Lung microvascular endothelial cell (primary cell): ENCODE data around the gene RGP1. TPM values are rescaled to one million over a fixed set of nuclear protein-coding genes. Genes with fewer than 3 reads are reported as not detected.

Source experiments
- DNase-seq, 2 donors: peaks; one replicate each; pipeline versions ENCODE4 v3.0.0 to v3.0.0-alpha.2; 2010; ENCODE audit warnings: low read depth in 2 of 2
- total RNA-seq: library from RNA; depleted of rRNA; stranded (reverse); fragments of >200 nt; gene quantifications from 2 replicates; pipeline ENCODE4 v1.2.1, GENCODE V29; 2014

Gene RGP1
- total RNA-seq, 1 donor from 2014 or later: 10.1 TPM

GRCh38 chr9:35741740-35742139 lies 7.3 kb upstream of the RGP1 start:
- no peak for DNase-seq

- DNase-seq: no peak
Observed at GRCh38 chr9:35743452-35743851, 5.6 kb upstream of the RGP1 start.

GRCh38 chr9:35743880-35744518 lies 5.1 kb upstream of the RGP1 start:
- no peak for DNase-seq

GRCh38 chr9:35745569-35745968 lies 3.5 kb upstream of the RGP1 start:
- DNase-seq: no peak

- no peak for DNase-seq
Observed at GRCh38 chr9:35746583-35746982, 2.5 kb upstream of the RGP1 start.

- peak; percentile 38 to 39 for DNase-seq
Observed at GRCh38 chr9:35748242-35748857, 737 bp upstream of the RGP1 start.

GRCh38 chr9:35749515-35750255 lies 598 bp downstream of the RGP1 start:
- peak; percentile 61 to 69 for DNase-seq

GRCh38 chr9:35750256-35750531 lies 1.1 kb downstream of the RGP1 start:
- no peak for DNase-seq

GRCh38 chr9:35753466-35753865 lies 4.4 kb downstream of the RGP1 start:
- DNase-seq: peak in 1 of 2 donors; percentile 83

GRCh38 chr9:35754264-35754663 lies 5.2 kb downstream of the RGP1 start, which contains the start of gene MSMP:
Gene MSMP, minus strand, starts transcription at chr9:35754276. Its CDS starts 147 bp downstream, at chr9:35754129.
- peak; percentile 43 to 87 for DNase-seq

- peak; percentile 37 to 52 for DNase-seq
Observed at GRCh38 chr9:35755071-35755470, 6.0 kb downstream of the RGP1 start.

GRCh38 chr9:35756275-35757225 lies 7.5 kb downstream of the RGP1 start:
- DNase-seq: peak; percentile 88 to 92

- peak; percentile 53 to 68 for DNase-seq
Observed at GRCh38 chr9:35757226-35757891, 8.3 kb downstream of the RGP1 start.

GRCh38 chr9:35757892-35758275 lies 8.8 kb downstream of the RGP1 start:
- DNase-seq: no peak

GRCh38 chr9:35758475-35759050 lies 9.5 kb downstream of the RGP1 start:
- DNase-seq: peak in 1 of 2 donors; percentile 27

GRCh38 chr9:35759795-35760194 lies 10.7 kb downstream of the RGP1 start:
- no peak for DNase-seq

- DNase-seq: peak; percentile 92 to 96
Observed at GRCh38 chr9:35760651-35761050, 11.6 kb downstream of the RGP1 start.

GRCh38 chr9:35763181-35763580 lies 14.1 kb downstream of the RGP1 start:
- no peak for DNase-seq

- DNase-seq: no peak
Observed at GRCh38 chr9:35763803-35764202, 14.7 kb downstream of the RGP1 start.

- DNase-seq: no peak
Observed at GRCh38 chr9:35766997-35767396, 17.9 kb downstream of the RGP1 start.

GRCh38 chr9:35767458-35767857 lies 18.4 kb downstream of the RGP1 start:
- no peak for DNase-seq
